Smooth muscle cell (in vitro differentiated cells): ENCODE measurements around the gene AFAP1. TPM values are rescaled to one million over a fixed set of nuclear protein-coding genes. Genes with fewer than 3 reads are reported as not detected.

Experiments
- DNase-seq: peaks from one replicate; lab custom pipeline; 2025; ENCODE audit not compliant: unreplicated experiment; lab: John Stamatoyannopoulos, UW
- H2AFZ ChIP-seq: fragments of 200-600 bp; sonication (generic); 2 replicates; pipeline ENCODE4 v1.6.0; 2016; ENCODE audit warnings: antibody characterized with exemption, low read depth, mild to moderate bottlenecking
- H3F3A ChIP-seq: fragments of 200-600 bp; sonication (generic); 2 replicates; pipeline ENCODE4 v1.6.0; 2017; ENCODE audit warnings: antibody characterized with exemption, low read depth
- H3K27ac ChIP-seq: fragments of 200-600 bp; sonication (generic); 2 replicates; pipeline ENCODE4 v1.5.1; 2016; ENCODE audit warnings: low read depth, mild to moderate bottlenecking
- H3K27me3 ChIP-seq: fragments of 200-600 bp; sonication (generic); 2 replicates; pipeline ENCODE4 v1.6.1; 2016; ENCODE audit warnings: low read depth, mild to moderate bottlenecking
- H3K36me3 ChIP-seq: fragments of 200-600 bp; sonication (generic); 2 replicates; pipeline ENCODE4 v1.5.1; 2016; ENCODE audit warnings: low read depth
- H3K4me1 ChIP-seq: fragments of 200-600 bp; sonication (generic); 2 replicates; pipeline ENCODE4 v1.5.1; 2016; ENCODE audit warnings: low read depth
- H3K4me2 ChIP-seq: fragments of 200-600 bp; sonication (generic); 2 replicates; pipeline ENCODE4 v1.6.0; 2016; ENCODE audit warnings: mild to moderate bottlenecking
- H3K4me3 ChIP-seq: fragments of 200-600 bp; sonication (generic); 2 replicates; pipeline ENCODE4 v1.5.1; 2016; ENCODE audit warnings: mild to moderate bottlenecking
- H3K79me2 ChIP-seq: fragments of 200-600 bp; sonication (generic); 2 replicates; pipeline ENCODE4 v1.6.0; 2016; ENCODE audit warnings: low read depth, mild to moderate bottlenecking
- H3K9ac ChIP-seq: fragments of 200-600 bp; sonication (generic); 2 replicates; pipeline ENCODE4 v1.6.0; 2016; ENCODE audit warnings: low read depth
- H3K9me3 ChIP-seq: fragments of 200-600 bp; sonication (generic); replicated peaks from 2 replicates; pipeline ENCODE4 v1.5.1; 2016; ENCODE audit warnings: low read depth
- H4K20me1 ChIP-seq: fragments of 200-600 bp; sonication (generic); 2 replicates; pipeline ENCODE4 v1.6.0; 2016; ENCODE audit warnings: low read depth
- CTCF ChIP-seq: fragments of 200-600 bp; sonication (generic); IDR thresholded peaks from 2 replicates; pipeline ENCODE4 v1.5.1; 2017; ENCODE audit warnings: borderline replicate concordance, mild to moderate bottlenecking, antibody characterized with exemption; ENCODE audit not compliant: insufficient read depth, poor library complexity, severe bottlenecking
- WGBS: methylation state at CpG from one replicate; pipeline ENCODE4 v1.1.7; 2016; ENCODE audit warnings: low lambda C conversion rate; 5-methylcytosine and 5-hydroxymethylcytosine counted together
- polyA plus RNA-seq: library from polyadenylated mRNA; unstranded; fragments of >200 nt; fragmentation: Nextera tagmentation; extraction: Ambion mirVana; gene quantifications from 2 replicates; pipeline ENCODE4 v1.2.1, GENCODE V29; 2016
- total RNA-seq: library from RNA; depleted of rRNA; stranded (reverse); fragments of >200 nt; gene quantifications from 2 replicates; pipeline ENCODE4 v1.2.3, GENCODE V29; 2014

The AFAP1 gene
- total RNA-seq (17.9 and 24.8 TPM in 2 replicates), polyA plus RNA-seq (12.6 and 15.8 TPM in 2 replicates)

GRCh38 chr4:7939377-7940108 is at the start of gene AFAP1:
TSS of gene AFAP1 (minus strand) at chr4:7939861. CDS start at chr4:7872078, 67,783 bp downstream.
- H3K4me2 ChIP-seq, result peak within 1 kb of the TSS; percentile 98
- H3K27ac ChIP-seq, result peak within 1 kb of the TSS; percentile 42
- no peaks in the 10 kb centered on the region for H3K9me3 ChIP-seq
- peak; percentile 53 for DNase-seq
- peak within 1 kb of the TSS; percentile 95 for H3K4me3 ChIP-seq
- TF ChIP-seq CTCF, result no peak
- peaks cover 44% of the 10 kb centered on the region for H4K20me1 ChIP-seq
- H3K27me3 ChIP-seq, result no peaks in the 10 kb centered on the region
- H3K36me3 ChIP-seq, result no peaks in the 10 kb centered on the region
- H3K4me1 ChIP-seq, result peaks cover 3% of the 10 kb centered on the region
- H2AFZ ChIP-seq, result peak within 1 kb of the TSS; percentile 95
- H3F3A ChIP-seq, result peaks cover 10% of the 10 kb centered on the region
- H3K79me2 ChIP-seq, result peaks cover 50% of the 10 kb centered on the region
- 2% methylated on average over 52 of the region's 96 CpGs for WGBS
- peak within 1 kb of the TSS; percentile 84 for H3K9ac ChIP-seq

- H3K79me2 ChIP-seq, result no peaks in the 10 kb centered on the region
- H3K27me3 ChIP-seq, result peaks cover 4% of the 10 kb centered on the region
- H3K9me3 ChIP-seq, result no peaks in the 10 kb centered on the region
- H3K27ac ChIP-seq, result no peak overlapping the region
- 47% methylated on average over 1 of the region's 1 CpG for whole genome bisulfite sequencing
- no peaks in the 10 kb centered on the region for H4K20me1 ChIP-seq
- H2AFZ ChIP-seq, result no peak overlapping the region
- H3K36me3 ChIP-seq, result no peaks in the 10 kb centered on the region
- no peaks in the 10 kb centered on the region for H3K4me1 ChIP-seq
- no peak overlapping the region for H3K4me2 ChIP-seq
- TF ChIP-seq CTCF, result no peak
- no peak overlapping the region for H3K4me3 ChIP-seq
- no peak overlapping the region for H3K9ac ChIP-seq
- no peaks in the 10 kb centered on the region for H3F3A ChIP-seq
- DNase-seq, result no peak
These were observed 48.8 kb upstream of the AFAP1 start for GRCh38 chr4:7988437-7988836.

GRCh38 chr4:7987148-7987989 is 47.7 kb upstream of the AFAP1 start:
- Histone ChIP-seq H4K20me1 (no peaks in the 10 kb centered on the region), H3K4me3 (no peak overlapping the region), H3K4me1 (no peaks in the 10 kb centered on the region), H3K4me2 (no peak overlapping the region), H3K27me3 (peaks cover 4% of the 10 kb centered on the region), H2AFZ (no peak overlapping the region), H3K36me3 (no peaks in the 10 kb centered on the region), H3K79me2 (no peaks in the 10 kb centered on the region), H3F3A (no peaks in the 10 kb centered on the region), H3K9me3 (no peaks in the 10 kb centered on the region), H3K9ac (no peak overlapping the region), H3K27ac (no peak overlapping the region)
- DNase-seq, result peak; percentile 25
- 49% methylated on average over 10 of the region's 10 CpGs for WGBS
- peak; percentile 92 for TF ChIP-seq CTCF
